ENCODE data around the gene S100A1.
"Not testable (repeated sequence)": the region's sequence is repeated elsewhere in the genome, so short reads cannot be mapped to it uniquely, and the experiment has no call there.

Gene S100A1

DNA sequence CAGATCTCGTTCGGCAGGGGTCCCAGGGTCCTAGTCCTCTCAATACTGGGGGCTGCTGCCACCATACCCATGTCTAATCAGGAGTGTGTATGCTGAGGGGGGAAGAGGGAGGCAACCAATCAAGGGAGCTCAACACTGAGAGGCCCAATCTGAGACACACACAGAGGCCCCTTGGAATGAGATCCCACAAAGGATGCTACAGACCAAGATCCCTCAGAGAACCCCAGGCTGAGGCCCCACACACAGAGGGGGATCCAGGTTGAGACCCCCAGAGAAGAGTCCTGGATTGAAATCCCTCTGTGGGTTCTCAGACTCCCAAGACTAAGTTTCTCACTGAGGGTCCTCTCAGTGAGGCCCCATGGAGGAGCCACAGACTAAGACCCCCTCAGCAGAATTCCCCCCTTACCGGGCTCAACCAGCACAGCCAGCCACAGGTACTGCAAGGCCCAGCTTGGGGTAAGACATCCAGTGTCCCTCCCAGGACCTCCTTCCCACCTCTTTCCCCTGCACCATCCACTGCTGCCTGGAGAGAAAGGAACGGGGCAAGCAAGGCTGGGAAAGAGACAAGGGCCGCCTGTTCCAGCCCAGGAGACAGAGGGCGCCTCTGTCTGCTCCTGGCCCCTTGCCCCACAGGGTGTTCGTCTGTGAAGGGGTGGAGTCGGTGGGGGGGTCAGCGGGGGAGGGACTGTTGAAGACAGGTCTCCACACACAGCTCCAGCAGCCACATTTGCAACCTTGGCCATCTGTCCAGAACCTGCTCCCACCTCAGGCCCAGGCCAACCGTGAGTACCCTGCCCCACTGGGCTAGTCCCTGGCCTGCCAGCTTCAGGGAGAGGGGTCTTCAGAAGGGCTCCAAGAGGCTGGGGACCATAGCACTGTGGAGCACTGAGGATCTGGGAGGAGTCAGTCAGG lies at the start of gene S100A1:
Gene S100A1 (plus strand): TSS at position 720 of the 912 bp plus-strand sequence. CDS start 2,088 bp downstream, outside the sequence.
- Histone ChIP-seq H3K79me2 (ENCODE audit: control insufficient read depth, insufficient read depth, low read length, unreplicated experiment) (peaks cover 30% of the 10 kb centered on the region), H3K4me1 (ENCODE audit: control insufficient read depth, insufficient read depth, low read length, unreplicated experiment) (peaks cover 18% of the 10 kb centered on the region), H3K4me3 (ENCODE audit: low read depth, low read length) (peak within 1 kb of the TSS; percentile 88), H3K36me3 (ENCODE audit: insufficient read depth, low read length) (0 out of 2 replicates have a peak, but pooled peaks cover 3% of the 10 kb centered on the region), H3K27ac (ENCODE audit: low read depth, low read length) (peak within 1 kb of the TSS; percentile 84), H3K27me3 (ENCODE audit: insufficient read depth, low read length) (no peaks in the 10 kb centered on the region), H2AFZ (ENCODE audit: low read length, unreplicated experiment) (no peak within 1 kb of the TSS)

DNA sequence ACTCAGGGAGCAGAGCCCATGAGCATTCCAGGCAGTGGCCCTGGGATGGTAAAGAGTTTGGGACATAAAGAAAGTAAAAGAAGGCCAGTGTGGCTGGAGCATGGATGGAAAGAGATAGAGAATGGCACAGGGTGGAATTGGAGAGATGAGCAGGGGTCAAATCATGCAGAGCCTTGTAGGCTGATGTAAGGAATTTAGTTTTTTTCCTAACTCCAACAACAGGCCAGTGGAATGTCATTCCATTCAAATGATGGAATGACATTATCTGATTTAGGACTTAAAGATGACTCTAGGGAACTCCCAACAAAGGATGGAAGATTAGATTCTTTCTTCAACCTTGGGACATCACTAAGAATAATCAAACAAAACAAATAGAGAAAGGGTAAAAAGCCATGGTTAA lies 49.7 kb upstream of the S100A1 start:
- H2AFZ ChIP-seq (ENCODE audit: low read length, unreplicated experiment) = no peak overlapping the region
- H3K4me3 ChIP-seq (ENCODE audit: low read depth, low read length) = no peak overlapping the region
- H3K27ac ChIP-seq (ENCODE audit: low read depth, low read length) = no peak overlapping the region
- no peaks in the 10 kb centered on the region for H3K36me3 ChIP-seq (ENCODE audit: insufficient read depth, low read length)
- no peaks in the 10 kb centered on the region for H3K79me2 ChIP-seq (ENCODE audit: control insufficient read depth, insufficient read depth, low read length, unreplicated experiment)
- H3K27me3 ChIP-seq (ENCODE audit: insufficient read depth, low read length) = no peaks in the 10 kb centered on the region
- peaks cover 21% of the 10 kb centered on the region for H3K4me1 ChIP-seq (ENCODE audit: control insufficient read depth, insufficient read depth, low read length, unreplicated experiment)

DNA sequence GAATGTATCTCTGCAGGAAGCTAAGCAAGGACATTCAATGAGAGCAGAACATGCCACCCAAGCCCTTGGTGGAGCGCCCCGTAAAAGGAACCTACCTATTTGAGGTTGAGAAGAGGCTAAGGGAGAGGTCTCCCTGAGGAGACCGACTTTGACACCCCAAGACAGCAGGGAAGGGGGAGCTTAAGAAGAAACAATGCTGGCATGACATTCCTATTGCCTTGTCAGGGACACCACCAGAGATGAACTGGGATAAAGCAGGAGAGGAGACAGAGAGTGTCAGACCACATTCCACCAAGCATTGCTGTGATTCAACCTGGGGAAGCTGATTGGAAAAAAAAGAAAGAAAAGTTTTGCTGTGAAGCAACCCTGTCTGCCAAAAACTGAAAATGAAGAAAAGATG lies 49.3 kb upstream of the S100A1 start:
- Histone ChIP-seq H3K36me3 (ENCODE audit: insufficient read depth, low read length) (no peaks in the 10 kb centered on the region), H3K27me3 (ENCODE audit: insufficient read depth, low read length) (no peaks in the 10 kb centered on the region), H3K4me3 (ENCODE audit: low read depth, low read length) (no peak overlapping the region), H3K4me1 (ENCODE audit: control insufficient read depth, insufficient read depth, low read length, unreplicated experiment) (peaks cover 19% of the 10 kb centered on the region), H3K27ac (ENCODE audit: low read depth, low read length) (no peak overlapping the region), H3K79me2 (ENCODE audit: control insufficient read depth, insufficient read depth, low read length, unreplicated experiment) (no peaks in the 10 kb centered on the region), H2AFZ (ENCODE audit: low read length, unreplicated experiment) (no peak overlapping the region)

DNA sequence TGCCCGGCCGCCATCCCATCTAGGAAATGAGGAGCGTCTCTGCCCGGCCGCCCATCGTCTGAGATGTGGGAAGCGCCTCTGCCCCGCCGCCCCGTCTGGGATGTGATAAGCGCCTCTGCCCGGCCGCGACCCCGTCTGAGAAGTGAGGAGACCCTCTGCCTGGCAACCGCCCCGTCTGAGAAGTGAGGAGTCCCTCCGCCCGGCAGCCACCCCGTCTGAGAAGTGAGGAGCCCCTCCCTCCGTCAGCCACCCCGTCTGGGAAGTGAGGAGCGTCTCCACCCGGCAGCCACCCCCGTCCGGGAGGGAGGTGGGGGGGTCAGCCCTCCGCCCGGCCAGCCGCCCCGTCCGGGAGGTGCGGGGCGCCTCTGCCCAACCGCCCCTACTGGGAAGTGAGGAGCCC lies 45.4 kb upstream of the S100A1 start:
- not testable (repeated sequence) for H3K36me3 ChIP-seq (ENCODE audit: insufficient read depth, low read length); H3K27ac ChIP-seq (ENCODE audit: low read depth, low read length); H3K79me2 ChIP-seq (ENCODE audit: control insufficient read depth, insufficient read depth, low read length, unreplicated experiment); H3K4me3 ChIP-seq (ENCODE audit: low read depth, low read length); H2AFZ ChIP-seq (ENCODE audit: low read length, unreplicated experiment); H3K27me3 ChIP-seq (ENCODE audit: insufficient read depth, low read length)
- H3K4me1 ChIP-seq (ENCODE audit: control insufficient read depth, insufficient read depth, low read length, unreplicated experiment) = peaks cover 18% of the 10 kb centered on the region

DNA sequence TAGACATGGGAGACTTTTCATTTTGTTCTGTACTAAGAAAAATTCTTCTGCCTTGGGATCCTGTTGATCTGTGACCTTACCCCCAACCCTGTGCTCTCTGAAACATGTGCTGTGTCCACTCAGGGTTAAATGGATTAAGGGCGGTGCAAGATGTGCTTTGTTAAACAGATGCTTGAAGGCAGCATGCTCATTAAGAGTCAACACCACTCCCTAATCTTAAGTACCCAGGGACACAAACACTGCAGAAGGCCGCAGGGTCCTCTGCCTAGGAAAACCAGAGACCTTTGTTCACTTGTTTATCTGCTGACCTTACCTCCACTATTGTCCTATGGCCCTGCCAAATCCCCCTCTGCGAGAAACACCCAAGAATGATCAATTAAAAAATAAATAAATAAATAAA lies 44.7 kb upstream of the S100A1 start:
- H3K27ac ChIP-seq (ENCODE audit: low read depth, low read length); H3K4me3 ChIP-seq (ENCODE audit: low read depth, low read length); H3K79me2 ChIP-seq (ENCODE audit: control insufficient read depth, insufficient read depth, low read length, unreplicated experiment); H3K27me3 ChIP-seq (ENCODE audit: insufficient read depth, low read length); H3K36me3 ChIP-seq (ENCODE audit: insufficient read depth, low read length); H2AFZ ChIP-seq (ENCODE audit: low read length, unreplicated experiment): not testable (repeated sequence)
- H3K4me1 ChIP-seq (ENCODE audit: control insufficient read depth, insufficient read depth, low read length, unreplicated experiment) = peaks cover 11% of the 10 kb centered on the region

DNA sequence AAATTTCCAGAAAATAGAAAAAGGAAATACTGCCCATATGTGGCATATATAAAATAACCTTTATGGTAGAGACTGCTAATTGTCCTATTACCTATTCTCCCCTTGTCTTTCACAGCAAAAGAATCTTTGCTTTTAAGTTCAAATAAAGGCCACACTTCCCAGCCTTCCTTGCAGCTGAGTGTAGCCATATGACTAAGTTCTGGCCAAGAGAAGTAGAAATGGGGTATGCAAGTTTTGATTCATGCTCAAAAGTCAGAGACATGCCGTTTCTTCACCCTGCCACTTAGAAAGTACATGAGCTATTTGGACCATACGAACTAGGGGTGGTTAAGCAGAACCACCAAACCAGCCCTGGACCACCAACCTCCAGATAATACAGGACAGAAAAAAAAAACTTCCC lies 44.3 kb upstream of the S100A1 start:
- Histone ChIP-seq H3K36me3 (ENCODE audit: insufficient read depth, low read length) (no peaks in the 10 kb centered on the region), H3K27me3 (ENCODE audit: insufficient read depth, low read length) (no peaks in the 10 kb centered on the region), H2AFZ (ENCODE audit: low read length, unreplicated experiment) (no peak overlapping the region), H3K4me3 (ENCODE audit: low read depth, low read length) (no peak overlapping the region), H3K4me1 (ENCODE audit: control insufficient read depth, insufficient read depth, low read length, unreplicated experiment) (peaks cover 6% of the 10 kb centered on the region), H3K27ac (ENCODE audit: low read depth, low read length) (no peak overlapping the region), H3K79me2 (ENCODE audit: control insufficient read depth, insufficient read depth, low read length, unreplicated experiment) (no peaks in the 10 kb centered on the region)

DNA sequence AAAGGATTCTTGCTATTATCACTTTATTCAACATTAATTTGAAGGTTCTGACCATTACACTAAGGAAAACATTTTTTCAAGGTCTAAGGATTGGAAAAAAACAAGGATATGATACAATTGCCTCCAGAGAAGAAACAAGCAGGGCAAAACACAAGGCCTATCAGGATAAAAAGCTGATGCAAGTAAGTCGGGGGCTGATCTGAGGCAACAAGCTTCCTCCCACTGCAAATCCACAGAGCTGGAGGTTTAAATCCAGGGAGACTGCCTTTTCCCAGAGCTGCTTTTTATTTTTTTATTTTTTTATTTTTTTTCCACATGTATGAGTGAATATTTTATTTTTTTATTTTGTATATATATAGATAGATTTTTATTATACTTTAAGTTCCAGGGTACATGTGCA lies 43.2 kb upstream of the S100A1 start:
- no peak overlapping the region for H3K27ac ChIP-seq (ENCODE audit: low read depth, low read length)
- H3K4me1 ChIP-seq (ENCODE audit: control insufficient read depth, insufficient read depth, low read length, unreplicated experiment) = peaks cover 5% of the 10 kb centered on the region
- H3K36me3 ChIP-seq (ENCODE audit: insufficient read depth, low read length) = no peaks in the 10 kb centered on the region
- H3K27me3 ChIP-seq (ENCODE audit: insufficient read depth, low read length) = no peaks in the 10 kb centered on the region
- H3K79me2 ChIP-seq (ENCODE audit: control insufficient read depth, insufficient read depth, low read length, unreplicated experiment) = no peaks in the 10 kb centered on the region
- no peak overlapping the region for H3K4me3 ChIP-seq (ENCODE audit: low read depth, low read length)
- no peak overlapping the region for H2AFZ ChIP-seq (ENCODE audit: low read length, unreplicated experiment)

DNA sequence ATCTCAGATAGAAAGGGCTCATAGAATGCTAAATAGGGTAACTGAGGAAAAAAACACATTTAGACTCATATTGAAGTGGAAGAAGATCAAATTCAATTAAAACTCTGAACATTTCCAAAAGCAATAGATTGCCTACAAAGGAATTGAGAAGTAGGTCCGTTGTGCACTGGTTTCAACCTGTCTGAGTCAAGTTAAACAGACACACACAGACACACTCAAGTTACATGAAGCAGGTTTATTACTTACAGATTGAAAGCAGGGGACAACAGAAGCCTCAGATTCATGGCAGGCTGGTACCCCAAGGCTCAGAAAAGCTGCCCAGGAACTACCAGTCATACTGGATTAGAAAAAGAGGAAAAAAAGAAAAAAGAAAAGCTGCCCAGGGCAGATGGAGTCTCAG lies 41.9 kb upstream of the S100A1 start:
- no peaks in the 10 kb centered on the region for H3K27me3 ChIP-seq (ENCODE audit: insufficient read depth, low read length)
- no peak overlapping the region for H3K27ac ChIP-seq (ENCODE audit: low read depth, low read length)
- peaks cover 5% of the 10 kb centered on the region for H3K4me1 ChIP-seq (ENCODE audit: control insufficient read depth, insufficient read depth, low read length, unreplicated experiment)
- H3K79me2 ChIP-seq (ENCODE audit: control insufficient read depth, insufficient read depth, low read length, unreplicated experiment) = no peaks in the 10 kb centered on the region
- H2AFZ ChIP-seq (ENCODE audit: low read length, unreplicated experiment) = no peak overlapping the region
- no peak overlapping the region for H3K4me3 ChIP-seq (ENCODE audit: low read depth, low read length)
- no peaks in the 10 kb centered on the region for H3K36me3 ChIP-seq (ENCODE audit: insufficient read depth, low read length)

DNA sequence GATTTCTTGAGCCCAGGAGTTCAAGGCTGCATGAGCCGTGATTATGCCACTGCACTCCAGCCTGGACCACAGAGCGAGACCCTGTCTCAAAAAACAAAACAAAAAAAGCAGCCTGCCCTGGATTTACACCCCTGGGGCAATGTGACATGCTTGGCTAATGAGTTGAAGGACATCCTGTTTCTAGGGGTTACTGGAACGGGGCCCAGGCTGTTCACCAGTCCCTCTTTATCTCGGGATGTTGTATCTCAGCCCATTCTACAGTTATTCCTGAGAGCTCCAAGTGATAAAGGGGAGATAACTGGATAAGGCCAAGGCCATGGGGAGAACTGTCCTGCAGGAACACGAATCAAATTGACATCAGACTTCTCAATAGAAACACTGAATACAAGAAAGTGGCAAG lies 40.9 kb upstream of the S100A1 start:
- H2AFZ ChIP-seq (ENCODE audit: low read length, unreplicated experiment) = no peak overlapping the region

DNA sequence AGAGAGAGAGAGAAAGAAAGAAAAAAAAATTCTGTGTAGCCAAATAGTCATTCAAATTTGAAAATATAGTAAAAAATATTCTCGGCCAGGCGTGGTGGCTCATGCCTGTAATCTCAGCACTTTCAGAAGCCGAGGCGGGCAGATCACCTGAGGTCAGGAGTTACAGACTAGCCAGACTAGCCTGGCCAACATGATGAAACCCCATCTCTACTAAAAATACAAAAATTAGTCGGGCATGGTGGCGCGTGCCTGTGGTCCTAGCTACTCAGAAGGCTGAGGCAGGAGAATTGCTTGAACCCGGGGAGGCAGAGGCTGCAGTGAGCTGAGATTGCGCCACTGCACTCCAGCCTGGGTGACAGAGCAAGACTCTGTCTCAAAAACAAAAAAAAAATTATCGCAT lies 40.2 kb upstream of the S100A1 start:
- H3K79me2 ChIP-seq (ENCODE audit: control insufficient read depth, insufficient read depth, low read length, unreplicated experiment); H3K36me3 ChIP-seq (ENCODE audit: insufficient read depth, low read length); H2AFZ ChIP-seq (ENCODE audit: low read length, unreplicated experiment); H3K4me3 ChIP-seq (ENCODE audit: low read depth, low read length); H3K27me3 ChIP-seq (ENCODE audit: insufficient read depth, low read length); H3K27ac ChIP-seq (ENCODE audit: low read depth, low read length); H3K4me1 ChIP-seq (ENCODE audit: control insufficient read depth, insufficient read depth, low read length, unreplicated experiment): not testable (repeated sequence)

More for the DNA sequence above, 40.9 kb upstream of the S100A1 start:
- peaks cover 5% of the 10 kb centered on the region for H3K4me1 ChIP-seq (ENCODE audit: control insufficient read depth, insufficient read depth, low read length, unreplicated experiment)
- H3K36me3 ChIP-seq (ENCODE audit: insufficient read depth, low read length) = no peaks in the 10 kb centered on the region
- no peaks in the 10 kb centered on the region for H3K27me3 ChIP-seq (ENCODE audit: insufficient read depth, low read length)
- no peaks in the 10 kb centered on the region for H3K79me2 ChIP-seq (ENCODE audit: control insufficient read depth, insufficient read depth, low read length, unreplicated experiment)
- H3K4me3 ChIP-seq (ENCODE audit: low read depth, low read length) = no peak overlapping the region
- H3K27ac ChIP-seq (ENCODE audit: low read depth, low read length) = no peak overlapping the region

DNA sequence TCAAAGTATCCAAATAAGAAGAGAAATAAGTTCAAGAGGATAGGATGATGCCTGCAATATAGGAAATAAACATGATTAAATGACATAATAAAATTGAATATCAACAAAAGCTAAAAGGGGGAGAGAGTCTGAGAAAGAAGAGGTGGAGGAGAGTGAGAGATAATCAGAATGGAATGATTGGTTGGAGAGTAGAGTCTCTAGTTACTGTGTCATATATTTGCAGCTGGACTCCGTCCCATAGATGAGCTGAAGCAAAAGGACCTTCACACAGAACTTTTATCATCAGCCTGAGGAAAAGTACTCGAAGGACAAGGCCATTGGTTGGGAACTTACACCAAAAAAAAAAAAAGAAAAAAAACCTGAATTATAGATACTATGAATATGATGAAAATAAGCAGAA lies 39.8 kb upstream of the S100A1 start:
- no peaks in the 10 kb centered on the region for H3K36me3 ChIP-seq (ENCODE audit: insufficient read depth, low read length)
- no peaks in the 10 kb centered on the region for H3K27me3 ChIP-seq (ENCODE audit: insufficient read depth, low read length)
- H3K79me2 ChIP-seq (ENCODE audit: control insufficient read depth, insufficient read depth, low read length, unreplicated experiment) = no peaks in the 10 kb centered on the region
- H3K4me3 ChIP-seq (ENCODE audit: low read depth, low read length) = no peak overlapping the region
- no peak overlapping the region for H2AFZ ChIP-seq (ENCODE audit: low read length, unreplicated experiment)
- H3K4me1 ChIP-seq (ENCODE audit: control insufficient read depth, insufficient read depth, low read length, unreplicated experiment) = peaks cover 5% of the 10 kb centered on the region
- H3K27ac ChIP-seq (ENCODE audit: low read depth, low read length) = no peak overlapping the region

All from ACC112 (cell line).